PC-9 (cell line): Measurements from ENCODE around the gene POU2F3. TPM values are rescaled to one million over a fixed set of nuclear protein-coding genes. Genes with fewer than 3 reads are reported as not detected.

Experiments
- BruUV-seq: library from RNA; stranded (reverse); fragments of 400-500 nt; replicated peaks from 2 replicates; lab custom pipeline; 2021; lab: Mats Ljungman, UMichigan
- CTCF ChIA-PET: fragments of 300-600 bp; sonication (Branson Sonifier 250); formaldehyde crosslinking; loops from one replicate; lab custom pipeline; 2022; ENCODE audit warnings: antibody characterized with exemption; lab: Charles Lee
- POLR2A ChIA-PET: fragments of 300-600 bp; sonication (Branson Sonifier 250); formaldehyde crosslinking; loops from one replicate; lab custom pipeline; 2022; ENCODE audit warnings: antibody characterized with exemption; ENCODE audit not compliant: unreplicated experiment; lab: Charles Lee
- DNase-seq, 2 experiments: peaks; one replicate each; pipeline versions ENCODE4 v3.0.0 to v3.0.0-alpha.2; 2015 to 2022; ENCODE audit warnings: mixed read lengths in 1 of 2
- H2AFZ ChIP-seq: fragments of 200-600 bp; sonication (generic); 2 replicates; pipeline ENCODE4 v1.8.1; 2017; ENCODE audit warnings: antibody characterized with exemption
- H3F3A ChIP-seq: fragments of 200-600 bp; sonication (generic); 2 replicates; pipeline ENCODE4 v1.8.1; 2017; ENCODE audit warnings: antibody characterized with exemption, mild to moderate bottlenecking, low read depth; ENCODE audit not compliant: insufficient read depth
- H3K27ac ChIP-seq: fragments of 200-600 bp; sonication (generic); 2 replicates; pipeline ENCODE4 v1.6.1; 2016; ENCODE audit warnings: mixed run types
- H3K27me3 ChIP-seq: fragments of 200-600 bp; sonication (generic); 2 replicates; pipeline ENCODE4 v1.6.1; 2016; ENCODE audit warnings: low read depth, mixed run types; ENCODE audit not compliant: insufficient read depth
- H3K36me3 ChIP-seq: fragments of 200-600 bp; sonication (generic); 2 replicates; pipeline ENCODE4 v1.6.1; 2016; ENCODE audit warnings: low read depth, mixed run types
- H3K4me1 ChIP-seq: fragments of 200-600 bp; sonication (generic); replicated peaks from 2 replicates; pipeline ENCODE4 v1.6.1; 2016; ENCODE audit warnings: mixed run types; ENCODE audit not compliant: insufficient read depth
- H3K4me2 ChIP-seq: fragments of 200-600 bp; sonication (generic); 2 replicates; pipeline ENCODE4 v1.6.1; 2017; ENCODE audit warnings: mixed run types
- H3K4me3 ChIP-seq: fragments of 200-600 bp; sonication (generic); 2 replicates; pipeline ENCODE4 v1.6.1; 2016; ENCODE audit warnings: mixed run types
- H3K79me2 ChIP-seq: fragments of 200-600 bp; sonication (generic); 2 replicates; pipeline ENCODE4 v1.6.1; 2017; ENCODE audit warnings: low read depth, mixed run types
- H3K9me2 ChIP-seq: fragments of 200-600 bp; sonication (generic); 2 replicates; pipeline ENCODE4 v1.8.1; 2017; ENCODE audit warnings: mild to moderate bottlenecking; ENCODE audit not compliant: insufficient read depth
- H3K9me3 ChIP-seq: fragments of 200-600 bp; sonication (generic); 2 replicates; pipeline ENCODE4 v1.8.1; 2016; ENCODE audit warnings: low read depth; ENCODE audit not compliant: insufficient read depth
- H4K20me1 ChIP-seq: fragments of 200-600 bp; sonication (generic); 2 replicates; pipeline ENCODE4 v1.8.1; 2017; ENCODE audit not compliant: insufficient read depth
- CTCF ChIP-seq: fragments of 200-600 bp; sonication (generic); conservative IDR thresholded peaks from 2 replicates; pipeline ENCODE4 v1.6.1; 2017; ENCODE audit warnings: mixed run types, antibody characterized with exemption, mild to moderate bottlenecking, moderate library complexity
- EZH2 ChIP-seq: fragments of 200-600 bp; sonication (generic); IDR thresholded peaks from 2 replicates; pipeline ENCODE4 v1.8.0; 2017; ENCODE audit warnings: antibody characterized with exemption, low read depth
- intact Hi-C: fragments of 100-400 bp; cut with micrococcal nuclease; formaldehyde crosslinking; loops from one replicate; pipeline ENCODE4 v1.10.0; 2022; ENCODE audit not compliant: unreplicated experiment
- total RNA-seq: library from RNA; stranded (reverse); gene quantifications from 2 replicates; pipeline ENCODE4 v1.2.3, GENCODE V29; 2021

The POU2F3 gene
- total RNA-seq, 1 experiment from 2014 or later, result 2.9 TPM

- Histone ChIP-seq H2AFZ (no peak overlapping the region), H3K4me2 (no peak overlapping the region), H3K4me1 (no peaks in the 10 kb centered on the region), H3K79me2 (no peaks in the 10 kb centered on the region), H3K27ac (no peak overlapping the region), H3K9me2 (no peaks in the 10 kb centered on the region), H3K36me3 (no peaks in the 10 kb centered on the region), H4K20me1 (no peaks in the 10 kb centered on the region), H3K9me3 (no peaks in the 10 kb centered on the region), H3K27me3 (peaks cover 75% of the 10 kb centered on the region), H3F3A (no peaks in the 10 kb centered on the region), H3K4me3 (no peak overlapping the region)
- BruUV-seq, result no TSS peak
- DNase-seq, result no peak
- CTCF ChIA-PET, result interaction anchor here (0.6 kb wide), 2 partner anchors 28 to 345 kb away, joined by 7 to 10 read pairs; no protein-coding TSS in a partner anchor
- POLR2A ChIA-PET, result no interaction called here
- no peak for TF ChIP-seq CTCF
- TF ChIP-seq EZH2, result no peak
- intact Hi-C loops, result no loop called here
Measured at GRCh38 chr11:120259241-120259640, 19.3 kb downstream of the POU2F3 start.

- H3K4me3 ChIP-seq, result no peak overlapping the region
- TF ChIP-seq CTCF (no peak), EZH2 (no peak)
- ChIA-PET POLR2A (no interaction called here), CTCF (no interaction called here)
- no peaks in the 10 kb centered on the region for H4K20me1 ChIP-seq
- intact Hi-C loops, result no loop called here
- H3K79me2 ChIP-seq, result no peaks in the 10 kb centered on the region
- no TSS peak for BruUV-seq
- no peak overlapping the region for H2AFZ ChIP-seq
- no peaks in the 10 kb centered on the region for H3K9me3 ChIP-seq
- no peak overlapping the region for H3K4me2 ChIP-seq
- H3K27me3 ChIP-seq, result peaks cover 75% of the 10 kb centered on the region
- H3K4me1 ChIP-seq, result no peaks in the 10 kb centered on the region
- no peaks in the 10 kb centered on the region for H3F3A ChIP-seq
- H3K36me3 ChIP-seq, result no peaks in the 10 kb centered on the region
- no peak overlapping the region for H3K27ac ChIP-seq
- no peaks in the 10 kb centered on the region for H3K9me2 ChIP-seq
- no peak for DNase-seq
Measured at GRCh38 chr11:120259988-120260565, 20.1 kb downstream of the POU2F3 start.

- Histone ChIP-seq H3K4me1 (no peaks in the 10 kb centered on the region), H3F3A (no peaks in the 10 kb centered on the region), H4K20me1 (no peaks in the 10 kb centered on the region), H3K4me2 (no peak overlapping the region), H3K9me3 (no peaks in the 10 kb centered on the region), H3K36me3 (no peaks in the 10 kb centered on the region), H3K27me3 (peaks cover 70% of the 10 kb centered on the region), H3K79me2 (no peaks in the 10 kb centered on the region), H3K9me2 (no peaks in the 10 kb centered on the region), H3K27ac (no peak overlapping the region), H2AFZ (no peak overlapping the region), H3K4me3 (no peak overlapping the region)
- BruUV-seq, result no TSS peak
- DNase-seq, result no peak
- TF ChIP-seq CTCF (no peak), EZH2 (no peak)
- intact Hi-C loops, result no loop called here
- CTCF ChIA-PET, result no interaction called here
- POLR2A ChIA-PET, result no interaction called here
Measured at GRCh38 chr11:120260616-120261015, 20.7 kb downstream of the POU2F3 start.
